Measurements from ENCODE around the gene FAM167B. TPM values are rescaled to one million over a fixed set of nuclear protein-coding genes. Genes with fewer than 3 reads are reported as not detected.
"Not testable (repeated sequence)": the region's sequence is repeated elsewhere in the genome, so short reads cannot be mapped to it uniquely, and the experiment has no call there.

Gene FAM167B
- total RNA-seq, 2 donors from 2014 or later, result 2.8 to 3.3 TPM

GRCh38 chr1:32286763-32287162, 39.7 kb downstream of the FAM167B start:
- intact Hi-C loops (cut with DNase I, micrococcal nuclease), result no loop called here
- no peak for DNase-seq
- no peak for ATAC-seq

GRCh38 chr1:32289256-32289655, 42.2 kb downstream of the FAM167B start:
- intact Hi-C loops (cut with DNase I, micrococcal nuclease), result no loop called here
- DNase-seq, result no peak

GRCh38 chr1:32291145-32291707, 44.2 kb downstream of the FAM167B start:
- ATAC-seq (peak; percentile 50), DNase-seq (no peak)
- intact Hi-C loops (cut with DNase I, micrococcal nuclease), result no loop called here

More at GRCh38 chr1:32289256-32289655, 42.2 kb downstream of the FAM167B start:
- peak; percentile 37 for ATAC-seq

- peak; percentile 87 for ATAC-seq
These were observed 44.9 kb downstream of the FAM167B start, which contains the start of gene HDAC1 for GRCh38 chr1:32291708-32292538. Gene HDAC1 (plus strand): TSS chr1:32292083. CDS start chr1:32292170, 87 bp downstream.

GRCh38 chr1:32298211-32298610, 51.2 kb downstream of the FAM167B start:
- intact Hi-C loops (cut with DNase I, micrococcal nuclease); ATAC-seq; DNase-seq: not testable (repeated sequence)

More at GRCh38 chr1:32291708-32292538, 44.9 kb downstream of the FAM167B start, which contains the start of gene HDAC1:
- peak; percentile 99 for DNase-seq
- intact Hi-C loops (cut with DNase I, micrococcal nuclease), result no loop called here

Other genes with a start within 250 kb of the FAM167B start
- 100 to 1,000 TPM in 1 of 2 donors, 10 to 100 TPM in 1; 87.3 to 102 TPM for gene KHDRBS1, start 233.4 kb upstream of the FAM167B start, total RNA-seq
- gene TMEM39B, start 174.3 kb upstream of the FAM167B start, total RNA-seq, result 10 to 100 TPM; 12.4 to 13.2 TPM
- 10 to 100 TPM; 55.6 to 58.9 TPM for gene KPNA6, start 139.2 kb upstream of the FAM167B start, total RNA-seq
- gene TXLNA, start 67.5 kb upstream of the FAM167B start, total RNA-seq, result 10 to 100 TPM; 34.5 to 37.6 TPM
- 1 to 10 TPM; 1.3 to 2.3 TPM for gene CCDC28B, start 46.6 kb upstream of the FAM167B start, total RNA-seq
- 1 to 10 TPM; 1.3 to 1.8 TPM for gene IQCC, start 41.6 kb upstream of the FAM167B start, total RNA-seq
- not detected for gene DCDC2B, start 38.1 kb upstream of the FAM167B start, total RNA-seq
- gene TMEM234, start 24.9 kb upstream of the FAM167B start, total RNA-seq, result 10 to 100 TPM; 24.2 to 28.0 TPM
- gene EIF3I, start 24.8 kb upstream of the FAM167B start, total RNA-seq, result 100 to 1,000 TPM; 115 to 128 TPM
- 1 to 10 TPM; 2.0 to 4.2 TPM for gene LCK, start 4.0 kb downstream of the FAM167B start, total RNA-seq
- 100 to 1,000 TPM; 218 to 252 TPM for gene HDAC1, start 44.9 kb downstream of the FAM167B start, total RNA-seq
- gene MARCKSL1, start 89.0 kb downstream of the FAM167B start, total RNA-seq, result 100 to 1,000 TPM; 135 to 144 TPM
- 1 to 10 TPM; 7.9 to 8.9 TPM for gene FAM229A, start 115.3 kb downstream of the FAM167B start, total RNA-seq
- 1 to 10 TPM; 1.2 to 1.9 TPM for gene TSSK3, start 115.3 kb downstream of the FAM167B start, total RNA-seq
- gene BSDC1, start 147.2 kb downstream of the FAM167B start, total RNA-seq, result 10 to 100 TPM; 73.0 to 87.9 TPM
- gene ZBTB8B, start 217.8 kb downstream of the FAM167B start, total RNA-seq, result not detected